H1 (cell line): ENCODE results near the gene TBX21. TPM values are rescaled to one million over a fixed set of nuclear protein-coding genes. Genes with fewer than 3 reads are reported as not detected.
A peak's percentile ranks its signal among the peaks of the same experiment; 100 is the strongest.

Experiments used
- BACH1 ChIP-seq: IDR thresholded peaks from 2 replicates; pipeline ENCODE4 v1.6.1; 2012; ENCODE audit warnings: low read length, improper control_type of control experiment
- BCL11A ChIP-seq, 2 experiments: IDR thresholded peaks; one replicate each; pipeline ENCODE4 v1.6.1; 2011; ENCODE audit warnings: low read depth in 2 of 2, low read length in 2 of 2, mild to moderate bottlenecking in 2 of 2
- CEBPB ChIP-seq: IDR thresholded peaks from 2 replicates; pipeline ENCODE4 v1.6.1; 2012; ENCODE audit warnings: low read depth, low read length
- CHD1 ChIP-seq: IDR thresholded peaks from 2 replicates; pipeline ENCODE4 v1.6.1; 2012; ENCODE audit warnings: low read depth, low read length, improper control_type of control experiment
- CHD2 ChIP-seq: IDR thresholded peaks from 2 replicates; pipeline ENCODE4 v1.6.1; 2012; ENCODE audit warnings: low read length, improper control_type of control experiment
- CREB1 ChIP-seq: IDR thresholded peaks from 2 replicates; pipeline ENCODE4 v1.6.1; 2012; ENCODE audit warnings: inconsistent platforms
- CTCF ChIP-seq, 3 experiments: IDR thresholded peaks; 1 replicate in 2 of 3; 2 replicates in 1 of 3; pipeline versions ENCODE4 v1.5.1 to v1.6.1; 2011; ENCODE audit warnings: low read length in 3 of 3, mild to moderate bottlenecking in 3 of 3, inconsistent platforms in 2 of 3, low read depth in 1 of 3, moderate library complexity in 1 of 3; ENCODE audit not compliant: insufficient read depth in 1 of 3; ENCODE audit errors: control extremely low read depth in 1 of 3
- EGR1 ChIP-seq: IDR thresholded peaks from 2 replicates; pipeline ENCODE4 v1.6.1; 2011; ENCODE audit warnings: low read depth, low read length, borderline replicate concordance
- HDAC2 ChIP-seq, 2 experiments: fragments of 300-600 bp in 1 of 2; sonication (generic) in 1 of 2; IDR thresholded peaks; 2 replicates each; pipeline ENCODE4 v1.6.1; 2011 to 2012; ENCODE audit warnings: low read depth in 2 of 2, low read length in 2 of 2, mild to moderate bottlenecking in 2 of 2, moderate library complexity in 2 of 2, borderline replicate concordance in 1 of 2, inconsistent platforms in 1 of 2
- KDM1A ChIP-seq: fragments of 200-600, 300-600 bp; sonication (generic); IDR thresholded peaks from 2 replicates; pipeline ENCODE4 v1.7.1; 2016; ENCODE audit warnings: mild to moderate bottlenecking, low read length, borderline replicate concordance
- MAX ChIP-seq: IDR thresholded peaks from 2 replicates; pipeline ENCODE4 v1.6.1; 2012; ENCODE audit warnings: inconsistent platforms
- NANOG ChIP-seq: IDR thresholded peaks from 2 replicates; pipeline ENCODE4 v1.6.1; 2011; ENCODE audit warnings: low read length, low read depth, mild to moderate bottlenecking, inconsistent platforms; ENCODE audit not compliant: insufficient read depth, poor library complexity, severe bottlenecking
- POLR2AphosphoS5 ChIP-seq: IDR thresholded peaks from 2 replicates; pipeline ENCODE4 v1.6.1; 2011; ENCODE audit warnings: low read depth, low read length
- POU5F1 ChIP-seq: IDR thresholded peaks from 2 replicates; pipeline ENCODE4 v1.6.1; 2011; ENCODE audit warnings: low read depth, mild to moderate bottlenecking, low read length, moderate library complexity
- RAD21 ChIP-seq, 2 experiments: IDR thresholded peaks in 1 of 2; conservative IDR thresholded peaks in 1 of 2; 2 replicates each; pipeline ENCODE4 v1.6.1; 2011; ENCODE audit warnings: low read depth in 2 of 2, low read length in 2 of 2, improper control_type of control experiment in 1 of 2, inconsistent platforms in 1 of 2, mild to moderate bottlenecking in 1 of 2, moderate library complexity in 1 of 2
- SAP30 ChIP-seq: fragments of 300-600 bp; sonication (generic); IDR thresholded peaks from 2 replicates; pipeline ENCODE4 v1.7.1; 2012; ENCODE audit warnings: low read length, moderate library complexity, mild to moderate bottlenecking, inconsistent platforms; ENCODE audit not compliant: insufficient read depth, insufficient replicate concordance
- SIN3A ChIP-seq, 2 experiments: IDR thresholded peaks in 1 of 2; conservative IDR thresholded peaks in 1 of 2; 2 replicates each; pipeline ENCODE4 v1.6.1; 2011 to 2012; ENCODE audit warnings: low read length in 2 of 2, improper control_type of control experiment in 1 of 2, low read depth in 1 of 2, mild to moderate bottlenecking in 1 of 2
- SP1 ChIP-seq: IDR thresholded peaks from 2 replicates; pipeline ENCODE4 v1.6.1; 2011; ENCODE audit warnings: low read depth, low read length
- SRF ChIP-seq: IDR thresholded peaks from 2 replicates; pipeline ENCODE4 v1.6.1; 2011; ENCODE audit warnings: mild to moderate bottlenecking, low read depth, low read length, moderate library complexity
- USF2 ChIP-seq: IDR thresholded peaks from 2 replicates; pipeline ENCODE4 v1.6.1; 2011; ENCODE audit warnings: low read length, improper control_type of control experiment
- polyA plus RNA-seq, 7 experiments: library from polyadenylated mRNA; depleted of rRNA in 3 of 7; stranded (reverse) in 5 of 7; unstranded in 2 of 7; fragments of >200 nt in 5 of 7; fragments of 200-250 nt in 2 of 7; gene quantifications; 1 replicate in 5 of 7; 2 replicates in 1 of 7; 4 replicates in 1 of 7; pipeline versions ENCODE4 v1.2.1 to v1.2.3, GENCODE V29; 2011 to 2013; ENCODE audit warnings: missing spikeins in 2 of 7, mixed read lengths in 2 of 7
- total RNA-seq: library from RNA; stranded (reverse); fragmentation: NEBNext Ultra II Directional; extraction: Animal tissue kit (Norgen Biotek cat#: 25700); gene quantifications from 2 replicates; pipeline ENCODE4 v1.2.1, GENCODE V29; 2021

Gene TBX21
- total and polyA plus RNA-seq, 2 of the 8 experiments (the other 6 are each of a cell fraction or from before 2014, with no cell fraction given): not detected

- peak; percentile 32 to 58 (median 44); a peak in 3 of 4 replicates for TF ChIP-seq CTCF (IDR thresholded peaks at IDR 0.05; ENCODE audit: control extremely low read depth in 1 of 3, insufficient read depth in 1 of 3, low read depth in 1 of 3, low read length in 3 of 3)
- TF ChIP-seq CHD1: no peak
- TF ChIP-seq EGR1: no peak
- no peak for TF ChIP-seq SRF
- no peak for TF ChIP-seq HDAC2 (IDR thresholded peaks at IDR 0.05; ENCODE audit: borderline replicate concordance in 1 of 2, low read depth in 2 of 2, low read length in 2 of 2)
- no peak for TF ChIP-seq SIN3A (conservative IDR thresholded peaks at IDR 0.05 in 1 of 2, IDR thresholded peaks at IDR 0.05 in 1 of 2; ENCODE audit: low read depth in 1 of 2, low read length in 2 of 2)
- TF ChIP-seq MAX: peak; percentile 84
- TF ChIP-seq POU5F1: no peak
- no peak for TF ChIP-seq POLR2AphosphoS5
- TF ChIP-seq CHD2: no peak
- no peak for TF ChIP-seq SP1
- no peak for TF ChIP-seq CEBPB
- TF ChIP-seq KDM1A: no peak
- peak in 1 of 2 experiments; percentile 15; a peak in 1 of 4 replicates for TF ChIP-seq RAD21 (IDR thresholded peaks at IDR 0.05 in 1 of 2, conservative IDR thresholded peaks at IDR 0.05 in 1 of 2; ENCODE audit: low read depth in 2 of 2, low read length in 2 of 2)
- peak; percentile 52 for TF ChIP-seq USF2
- TF ChIP-seq SAP30: no peak
- TF ChIP-seq BCL11A (IDR thresholded peaks at IDR 0.05; ENCODE audit: low read depth in 2 of 2, low read length in 2 of 2): no peak
- TF ChIP-seq NANOG: no peak
- TF ChIP-seq BACH1: no peak
- no peak for TF ChIP-seq CREB1
These were observed 18.9 kb upstream of the TBX21 start (continued) for GRCh38 chr17:47713980-47714700.
